BJ (cell line): ENCODE data around the gene ZNF76. TPM values are rescaled to one million over a fixed set of nuclear protein-coding genes. Genes with fewer than 3 reads are reported as not detected.

Source experiments
- CTCF ChIA-PET: fragments of 350-600 bp; formaldehyde crosslinking; extraction: SDS; loops from one replicate; lab custom pipeline; 2021; ENCODE audit warnings: antibody characterized with exemption, inconsistent platforms; lab: Yijun Ruan, JAX
- POLR2A ChIA-PET: fragments of 300-600 bp; sonication (Branson Sonifier 250); formaldehyde crosslinking; extraction: SDS; loops from one replicate; lab custom pipeline; 2021; ENCODE audit warnings: antibody characterized with exemption; lab: Charles Lee
- DNase-seq: peaks from one replicate; pipeline ENCODE4 v3.0.0-alpha.2; 2011; ENCODE audit warnings: low read depth
- H3K27me3 ChIP-seq: 2 replicates; pipeline ENCODE4 v1.6.0; 2011; ENCODE audit warnings: low read length; ENCODE audit not compliant: control insufficient read depth, insufficient read depth
- H3K36me3 ChIP-seq: 2 replicates; pipeline ENCODE4 v1.5.1; 2011; ENCODE audit warnings: low read length; ENCODE audit not compliant: control insufficient read depth, insufficient read depth
- H3K4me3 ChIP-seq: 2 replicates; pipeline ENCODE4 v1.5.1; 2011; ENCODE audit warnings: low read depth, mild to moderate bottlenecking, control low read depth, low read length
- polyA plus RNA-seq: library from polyadenylated mRNA; depleted of rRNA; stranded (reverse); fragments of >200 nt; gene quantifications from 2 replicates; pipeline ENCODE4 v1.2.3, GENCODE V29; 2011
- TF ChIP-seq, protein P1 (sequence below): IDR thresholded peaks from 2 replicates; pipeline ENCODE4 v1.5.1; 2011; ENCODE audit warnings: low read depth, mild to moderate bottlenecking, control low read depth, inconsistent platforms, low read length, moderate library complexity; ENCODE audit not compliant: insufficient read depth

The ZNF76 gene
- polyA plus RNA-seq, 1 experiment = 23.3 TPM

GRCh38 chr6:35283361-35283760 is 23.8 kb downstream of the ZNF76 start:
- TF ChIP-seq, protein P1, sequence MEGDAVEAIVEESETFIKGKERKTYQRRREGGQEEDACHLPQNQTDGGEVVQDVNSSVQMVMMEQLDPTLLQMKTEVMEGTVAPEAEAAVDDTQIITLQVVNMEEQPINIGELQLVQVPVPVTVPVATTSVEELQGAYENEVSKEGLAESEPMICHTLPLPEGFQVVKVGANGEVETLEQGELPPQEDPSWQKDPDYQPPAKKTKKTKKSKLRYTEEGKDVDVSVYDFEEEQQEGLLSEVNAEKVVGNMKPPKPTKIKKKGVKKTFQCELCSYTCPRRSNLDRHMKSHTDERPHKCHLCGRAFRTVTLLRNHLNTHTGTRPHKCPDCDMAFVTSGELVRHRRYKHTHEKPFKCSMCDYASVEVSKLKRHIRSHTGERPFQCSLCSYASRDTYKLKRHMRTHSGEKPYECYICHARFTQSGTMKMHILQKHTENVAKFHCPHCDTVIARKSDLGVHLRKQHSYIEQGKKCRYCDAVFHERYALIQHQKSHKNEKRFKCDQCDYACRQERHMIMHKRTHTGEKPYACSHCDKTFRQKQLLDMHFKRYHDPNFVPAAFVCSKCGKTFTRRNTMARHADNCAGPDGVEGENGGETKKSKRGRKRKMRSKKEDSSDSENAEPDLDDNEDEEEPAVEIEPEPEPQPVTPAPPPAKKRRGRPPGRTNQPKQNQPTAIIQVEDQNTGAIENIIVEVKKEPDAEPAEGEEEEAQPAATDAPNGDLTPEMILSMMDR = no peak
- H3K36me3 ChIP-seq = peaks cover 21% of the 10 kb centered on the region
- ChIA-PET POLR2A (no interaction called here), CTCF (interaction anchor here (1.0 kb wide), 1 partner anchor 11 kb away, joined by 3 read pairs; no protein-coding TSS in a partner anchor)
- H3K4me3 ChIP-seq = no peak overlapping the region
- no peaks in the 10 kb centered on the region for H3K27me3 ChIP-seq
- DNase-seq = no peak

DNA sequence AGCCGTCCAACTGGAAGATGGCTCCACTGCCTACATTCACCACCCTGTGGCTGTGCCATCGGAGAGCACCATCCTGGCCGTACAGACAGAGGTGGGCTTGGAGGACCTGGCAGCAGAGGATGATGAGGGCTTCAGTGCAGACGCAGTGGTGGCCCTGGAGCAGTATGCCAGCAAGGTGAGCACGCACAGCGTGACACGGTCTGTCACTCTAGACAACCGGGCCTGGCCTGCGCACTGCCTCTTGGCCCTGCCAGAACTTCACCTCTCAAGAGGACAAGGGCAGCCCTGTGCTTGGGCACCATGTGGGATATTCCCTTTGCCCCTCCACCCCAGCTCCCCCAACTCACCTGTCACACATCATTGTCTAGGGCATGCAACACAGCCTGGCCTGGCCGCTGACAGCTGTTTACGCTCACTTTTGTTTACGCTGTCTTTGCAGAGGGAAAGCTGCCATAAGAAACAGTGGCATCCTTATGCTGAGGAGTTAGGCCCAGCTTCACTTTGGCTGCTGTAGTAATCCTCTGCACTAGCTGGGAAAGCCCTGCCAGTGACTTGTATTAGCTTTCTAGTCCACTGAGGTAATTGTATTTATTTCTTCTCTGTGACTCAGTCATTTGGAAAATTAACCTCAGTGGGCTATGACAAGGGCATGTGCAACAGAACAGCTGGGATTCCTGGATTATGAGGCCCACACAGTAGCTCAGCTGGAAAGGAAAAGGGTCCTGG is 28.3 kb downstream of the ZNF76 start:
- Histone ChIP-seq H3K4me3 (no peak overlapping the region), H3K27me3 (no peaks in the 10 kb centered on the region), H3K36me3 (peaks cover 39% of the 10 kb centered on the region)
- no peak for DNase-seq
- ChIA-PET CTCF (interaction anchor here (1.3 to 3.8 kb wide), 4 partner anchors 8 to 180 kb away, joined by 4 to 33 read pairs (median 7); partner anchors contain the start of gene DEF6), POLR2A (no interaction called here)
- TF ChIP-seq, protein P1 = no peak

GRCh38 chr6:35288834-35289233 is 29.3 kb downstream of the ZNF76 start:
- TF ChIP-seq, protein P1 = no peak

GRCh38 chr6:35291491-35291890 is 32.0 kb downstream of the ZNF76 start:
- TF ChIP-seq, protein P1 = no peak
- no peak for DNase-seq
- Histone ChIP-seq H3K27me3 (no peaks in the 10 kb centered on the region), H3K4me3 (no peak overlapping the region), H3K36me3 (peaks cover 41% of the 10 kb centered on the region)
- ChIA-PET POLR2A (no interaction called here), CTCF (no interaction called here)

More at GRCh38 chr6:35288834-35289233, 29.3 kb downstream of the ZNF76 start:
- DNase-seq = no peak
- peaks cover 39% of the 10 kb centered on the region for H3K36me3 ChIP-seq
- CTCF ChIA-PET = interaction anchor here (0.9 to 1.9 kb wide), 4 partner anchors 9 to 179 kb away, joined by 3 to 7 read pairs (median 4); partner anchors contain the start of gene RPL10A
- no peak overlapping the region for H3K4me3 ChIP-seq
- POLR2A ChIA-PET = no interaction called here
- no peaks in the 10 kb centered on the region for H3K27me3 ChIP-seq

DNA sequence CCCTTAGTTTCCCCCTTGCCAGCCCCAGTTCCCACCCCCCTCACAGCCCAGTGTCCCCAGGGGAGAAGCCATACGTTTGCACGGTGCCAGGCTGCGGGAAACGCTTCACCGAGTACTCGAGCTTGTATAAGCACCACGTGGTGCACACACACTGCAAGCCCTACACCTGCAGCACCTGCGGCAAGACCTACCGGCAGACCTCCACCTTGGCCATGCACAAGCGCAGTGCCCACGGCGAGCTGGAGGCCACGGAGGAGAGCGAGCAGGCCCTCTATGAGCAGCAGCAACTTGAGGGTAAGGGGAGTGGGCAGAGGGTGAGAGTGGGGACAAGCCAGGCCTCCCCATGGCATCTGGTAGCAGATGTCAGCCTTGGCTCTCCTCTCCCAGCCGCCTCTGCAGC is 33.0 kb downstream of the ZNF76 start:
- POLR2A ChIA-PET = no interaction called here
- Histone ChIP-seq H3K36me3 (peaks cover 38% of the 10 kb centered on the region), H3K4me3 (no peak overlapping the region), H3K27me3 (no peaks in the 10 kb centered on the region)
- DNase-seq = no peak
- TF ChIP-seq, protein P1 = no peak
- CTCF ChIA-PET = interaction anchor here (0.8 to 6.2 kb wide), 4 partner anchors 10 to 157 kb away, joined by 3 to 57 read pairs (median 4); no protein-coding TSS in a partner anchor
